Superior temporal gyrus (tissue), 1 donor: ENCODE measurements around the gene IKZF2.
"Not testable (repeated sequence)": the region's sequence is repeated elsewhere in the genome, so short reads cannot be mapped to it uniquely, and the experiment has no call there.

Experiments
- DNase-seq: peaks from one replicate; pipeline ENCODE4 v3.0.0-alpha.2; 2016; ENCODE audit errors: extremely low spot score

IKZF2 gene

DNA sequence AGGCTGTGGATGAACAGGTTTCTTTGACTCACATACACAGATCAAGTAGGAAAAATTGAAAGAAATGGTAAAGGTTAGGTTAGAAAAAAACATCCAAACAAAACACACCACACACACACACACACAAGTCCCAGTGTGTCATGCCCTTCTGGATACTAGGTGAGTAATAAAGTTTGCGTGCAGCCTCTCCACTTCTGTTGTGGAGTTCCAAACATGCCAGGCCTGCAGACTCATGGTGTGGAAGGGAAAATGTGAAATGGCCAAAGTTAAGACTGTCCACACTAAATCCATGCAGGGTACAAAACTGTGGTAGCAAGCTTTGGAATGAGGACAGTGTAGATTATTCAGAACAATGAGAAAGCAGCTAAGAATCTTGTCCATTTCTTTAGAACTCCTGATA, 114.6 kb downstream of the IKZF2 start:
- DNase-seq = no peak

DNA sequence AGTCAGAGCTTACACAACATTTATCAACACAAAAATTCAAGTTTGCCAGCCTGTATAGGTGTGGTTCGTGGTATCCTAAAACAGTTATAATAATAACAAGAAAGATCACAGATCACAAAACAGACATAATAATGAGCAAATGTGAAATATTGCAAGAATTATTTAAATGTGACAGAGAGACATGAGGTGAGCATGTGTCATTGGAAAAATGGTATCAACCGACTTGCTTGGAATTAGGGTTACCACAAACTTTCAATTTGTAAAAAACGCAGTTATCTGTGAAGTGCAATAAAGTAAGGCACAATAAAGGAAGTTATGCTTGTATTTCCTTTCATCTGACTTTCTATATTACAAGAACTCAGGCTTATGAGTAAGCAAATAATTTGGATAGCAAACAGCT, 116.8 kb downstream of the IKZF2 start:
- no peak for DNase-seq

DNA sequence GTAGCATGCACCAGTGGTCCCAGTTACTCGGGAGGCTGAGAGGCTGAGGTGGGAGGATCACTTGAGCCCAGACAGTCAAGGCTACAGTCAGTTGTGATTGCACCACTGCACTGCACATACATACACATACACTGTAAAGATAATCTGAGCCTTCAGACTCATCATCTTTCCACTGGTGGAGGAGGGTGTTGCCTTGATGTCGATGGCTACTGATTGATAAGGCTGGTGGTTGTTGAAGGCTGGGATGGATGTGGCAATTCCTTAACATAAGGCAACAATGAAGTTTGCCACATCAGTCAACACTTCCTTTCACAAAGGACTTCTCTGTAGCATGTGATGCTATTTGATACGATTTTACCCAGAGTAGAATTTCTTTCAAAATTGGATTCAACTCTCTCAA, 118.8 kb downstream of the IKZF2 start:
- DNase-seq = no peak

DNA sequence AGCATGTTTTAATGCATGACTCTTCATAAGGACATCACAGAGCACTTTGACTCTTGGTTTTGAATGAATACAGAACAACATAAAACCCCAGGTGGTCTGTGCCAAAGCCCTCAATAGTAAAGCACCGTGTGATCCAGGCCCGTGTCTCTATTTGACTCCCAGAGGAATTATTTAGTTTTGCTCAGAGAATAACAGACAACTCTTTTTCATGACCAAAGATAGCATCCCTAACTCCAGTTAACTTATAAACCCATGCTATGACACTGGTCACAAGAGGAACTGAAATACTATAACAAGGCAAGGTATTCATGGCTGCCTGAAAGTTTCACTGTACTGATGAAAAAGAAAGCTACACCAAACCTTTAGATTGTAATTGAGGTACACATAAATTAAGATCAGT, 128.4 kb downstream of the IKZF2 start:
- DNase-seq = no peak

DNA sequence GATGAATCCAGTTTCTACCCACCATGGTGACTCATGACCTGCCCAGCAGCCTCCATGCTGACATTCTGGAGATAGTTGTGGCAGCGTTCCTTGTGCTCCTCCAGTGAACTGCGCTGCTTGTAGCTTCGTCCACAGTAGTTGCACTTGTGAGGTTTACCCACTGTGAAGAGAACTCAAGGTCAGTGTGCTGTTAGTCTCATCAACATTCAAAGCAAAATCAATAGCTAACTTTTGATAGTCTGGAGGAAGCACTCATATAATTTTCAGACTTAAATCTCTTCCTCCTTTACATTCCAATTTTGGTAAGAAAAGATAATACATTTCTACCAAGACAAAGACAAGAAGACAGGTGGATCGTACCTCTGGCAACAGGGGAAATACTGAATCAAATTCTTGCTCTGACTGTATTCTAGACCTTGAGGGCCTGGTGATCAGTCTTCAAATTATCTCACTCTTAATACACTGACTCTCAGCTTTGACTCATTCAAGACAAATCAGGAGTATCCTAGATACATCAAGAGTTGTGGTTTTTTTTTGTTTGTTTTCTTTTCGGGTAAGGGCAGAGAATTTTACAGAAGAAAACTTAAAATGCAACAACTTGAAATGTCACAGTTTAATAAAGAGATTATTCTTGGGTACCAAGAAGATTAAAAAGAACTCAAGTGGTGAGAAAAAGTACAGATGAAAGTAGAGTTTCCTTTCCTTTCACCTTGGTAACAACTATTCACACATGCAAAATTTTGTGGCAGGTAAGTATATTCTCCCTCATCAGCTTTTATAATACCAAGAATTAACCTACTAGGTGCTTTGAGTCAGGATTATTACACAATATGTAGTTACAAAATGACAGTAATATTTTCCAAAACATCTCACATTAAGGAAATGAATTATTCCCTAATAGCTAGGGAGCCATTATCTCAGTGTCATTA, 129.2 kb downstream of the IKZF2 start:
- no peak for DNase-seq

DNA sequence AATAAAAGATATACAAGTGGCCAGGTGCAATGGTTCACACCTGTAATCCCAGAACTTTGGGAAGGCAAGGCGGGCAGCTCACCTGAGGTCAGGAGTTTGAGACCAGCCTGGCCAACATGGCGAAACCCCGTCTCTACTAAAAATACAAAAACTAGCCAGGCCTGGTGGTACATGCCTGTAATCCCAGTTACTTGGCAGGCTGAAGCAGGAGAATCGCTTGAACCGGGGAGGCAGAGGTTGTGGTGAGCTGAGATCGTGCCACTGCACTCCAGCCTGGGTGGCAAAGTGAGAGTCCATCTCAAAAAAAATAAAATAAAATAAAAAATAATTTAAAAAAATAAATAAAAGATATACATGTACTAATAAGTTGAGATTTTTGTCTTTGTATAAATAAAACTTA, 130.5 kb downstream of the IKZF2 start:
- not testable (repeated sequence) for DNase-seq

DNA sequence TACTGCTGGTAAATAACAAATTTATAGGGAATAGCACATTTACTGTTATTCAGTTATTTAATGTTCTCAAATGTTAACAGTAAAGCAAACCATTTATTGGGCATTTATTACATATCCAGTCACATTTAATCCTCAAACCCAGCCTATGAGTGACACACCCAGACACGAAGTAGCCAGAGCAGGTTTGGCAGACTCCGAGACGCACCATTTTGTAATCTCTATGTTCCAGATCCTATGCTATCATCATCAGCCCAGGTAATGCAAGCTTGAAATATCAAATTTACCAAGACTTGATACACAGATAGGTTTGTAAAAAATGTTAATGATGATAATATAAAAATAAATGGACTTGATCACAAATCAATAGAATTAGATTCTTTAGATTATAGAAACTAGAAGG, 131.1 kb downstream of the IKZF2 start:
- no peak for DNase-seq

DNA sequence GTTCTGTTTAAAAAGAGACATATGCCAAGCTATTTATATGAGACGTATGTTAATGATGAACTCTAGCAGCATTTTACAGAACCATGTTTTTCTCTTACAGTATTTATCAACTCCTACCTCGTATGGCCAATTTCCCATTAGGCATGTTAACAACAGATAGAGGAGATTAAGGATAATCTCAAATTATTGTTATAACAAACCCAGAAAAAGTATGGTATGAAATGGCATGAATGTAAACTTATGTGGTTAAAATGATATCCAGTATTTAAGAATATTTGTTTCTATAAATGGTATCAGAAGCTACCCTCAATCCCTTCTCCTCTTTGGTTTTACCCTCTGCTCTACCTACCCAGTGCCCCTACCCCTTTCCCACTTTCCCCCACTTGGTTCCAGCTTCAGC, 132.0 kb downstream of the IKZF2 start:
- no peak for DNase-seq

DNA sequence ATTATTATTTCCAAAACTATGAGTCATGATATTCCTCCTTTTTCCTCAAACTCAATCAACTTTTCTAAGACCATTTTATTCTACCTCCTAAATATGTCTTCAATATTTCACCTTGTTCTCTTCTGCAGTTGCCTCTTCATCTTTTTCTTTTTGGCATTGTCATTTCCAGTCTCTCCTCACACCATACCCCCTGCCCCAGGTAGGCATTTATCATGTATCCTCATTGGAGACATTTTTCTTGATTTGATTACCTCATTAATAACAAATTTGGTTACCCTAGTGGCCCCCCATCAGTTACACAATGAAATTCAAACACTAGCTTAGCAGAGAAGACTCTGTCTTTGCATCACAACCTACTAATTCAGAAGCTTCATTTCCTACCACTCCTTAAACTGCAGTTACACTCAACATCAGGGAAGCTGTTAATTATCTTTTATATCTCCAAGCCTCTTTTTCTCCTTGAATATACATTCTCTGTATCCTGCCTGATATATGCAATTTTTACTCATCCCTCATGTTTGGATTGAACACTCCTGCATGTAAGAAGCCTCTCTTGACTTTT, 133.0 kb downstream of the IKZF2 start:
- no peak for DNase-seq

DNA sequence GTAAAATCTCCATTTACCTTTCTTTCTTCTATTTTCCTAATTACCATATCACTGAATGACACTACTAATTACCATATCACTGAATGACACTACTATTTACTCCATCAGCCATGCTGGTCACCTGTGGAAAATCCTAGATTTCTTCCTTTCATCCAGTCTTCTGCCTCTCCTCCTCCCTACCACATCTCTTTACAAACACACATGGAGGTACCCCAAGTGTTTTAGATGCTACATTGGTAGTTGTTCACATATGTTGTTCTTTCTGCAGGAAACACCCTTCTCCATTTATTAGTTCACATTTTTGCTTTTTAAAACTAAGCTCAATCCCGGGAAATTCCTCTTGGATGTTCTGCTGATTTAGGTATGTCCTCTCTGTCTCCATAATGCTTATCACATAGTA, 134.0 kb downstream of the IKZF2 start:
- no peak for DNase-seq

DNA sequence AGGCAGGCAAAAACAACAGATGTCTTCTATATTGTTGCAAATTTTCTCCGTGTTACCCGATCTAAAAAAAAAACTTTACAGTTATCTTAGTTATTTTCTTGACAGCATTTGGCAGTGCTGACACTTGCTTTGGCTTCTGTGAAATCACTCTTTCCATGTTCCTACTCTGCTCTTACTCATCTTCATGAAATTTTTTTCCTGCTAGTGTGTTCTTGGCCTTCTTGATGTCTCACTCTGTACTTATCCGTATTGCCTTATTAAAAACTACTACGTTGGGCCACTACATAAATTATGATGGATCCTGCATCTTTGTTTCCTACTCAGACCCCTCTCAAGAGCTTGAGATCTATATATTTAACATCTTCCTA, 134.4 kb downstream of the IKZF2 start:
- no peak for DNase-seq

DNA sequence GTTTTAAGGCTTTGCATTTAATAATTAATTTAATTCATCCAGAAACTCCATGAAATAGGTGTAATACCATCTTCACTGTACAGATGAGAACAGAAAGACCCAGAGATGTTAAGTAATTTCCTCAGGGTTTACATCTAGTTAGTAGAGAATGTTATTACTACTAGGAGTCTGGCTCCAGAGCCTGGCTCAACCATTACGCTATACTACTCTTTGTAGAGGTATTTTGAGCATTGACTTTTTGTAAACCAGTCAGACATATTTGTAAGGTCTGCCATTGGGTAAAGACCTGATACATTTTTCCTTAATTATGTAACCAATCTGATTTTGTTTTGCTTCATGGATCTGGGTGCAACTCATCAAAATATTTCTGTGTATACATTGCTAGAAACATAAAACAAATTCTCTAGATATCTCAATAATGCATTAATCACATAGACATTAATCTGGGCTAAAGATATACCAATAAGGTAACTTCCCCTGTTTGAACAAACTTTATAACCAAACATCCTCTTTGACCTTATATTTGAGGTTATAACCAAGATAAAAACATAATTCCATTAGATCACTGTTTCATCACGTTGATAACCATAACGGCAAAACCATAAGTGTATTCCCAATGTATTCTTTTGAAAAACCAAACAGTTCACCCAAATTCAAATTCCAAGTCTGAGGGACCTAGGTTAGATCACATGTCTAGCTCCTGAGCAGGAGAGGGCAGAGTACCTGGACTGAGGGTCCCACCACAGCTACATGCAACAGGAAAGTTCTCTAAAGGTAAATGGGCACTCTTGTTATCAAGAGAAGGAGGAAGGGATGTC, 135.0 kb downstream of the IKZF2 start:
- no peak for DNase-seq

DNA sequence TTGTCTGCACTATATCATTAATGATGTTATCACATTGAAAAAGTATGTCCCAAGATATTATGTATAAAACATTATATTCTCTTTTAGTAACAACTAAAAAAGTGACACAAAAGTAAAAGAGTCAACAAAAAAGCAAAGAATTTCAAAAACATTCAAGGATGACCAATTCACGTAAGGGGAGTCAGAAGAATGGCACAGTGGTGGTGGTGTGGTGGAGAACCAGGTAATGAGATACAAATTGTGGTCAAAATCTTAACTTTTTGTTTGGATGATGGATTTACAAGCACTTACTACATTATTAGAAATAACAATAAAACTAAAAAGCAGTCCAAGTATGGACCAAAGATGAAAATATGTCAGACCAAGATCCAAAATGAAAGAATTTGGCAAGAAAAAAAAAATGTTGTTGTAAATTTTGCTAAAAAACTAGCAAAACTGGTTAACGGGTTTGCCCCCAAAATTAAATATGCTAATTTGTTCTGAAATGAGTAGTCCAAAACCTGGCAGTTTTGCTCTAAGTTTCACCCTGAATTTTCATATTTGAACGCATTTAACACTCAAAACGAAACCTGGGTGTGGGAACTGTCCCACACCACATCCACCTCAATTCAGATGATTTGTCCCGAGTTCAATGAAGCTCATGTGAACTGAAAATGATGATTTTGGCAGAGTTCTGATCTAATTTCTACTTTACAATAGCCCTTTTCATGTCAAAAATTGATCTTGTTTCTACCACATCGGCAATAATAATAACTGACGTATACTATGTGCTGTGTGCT, 135.8 kb downstream of the IKZF2 start:
- DNase-seq = no peak

DNA sequence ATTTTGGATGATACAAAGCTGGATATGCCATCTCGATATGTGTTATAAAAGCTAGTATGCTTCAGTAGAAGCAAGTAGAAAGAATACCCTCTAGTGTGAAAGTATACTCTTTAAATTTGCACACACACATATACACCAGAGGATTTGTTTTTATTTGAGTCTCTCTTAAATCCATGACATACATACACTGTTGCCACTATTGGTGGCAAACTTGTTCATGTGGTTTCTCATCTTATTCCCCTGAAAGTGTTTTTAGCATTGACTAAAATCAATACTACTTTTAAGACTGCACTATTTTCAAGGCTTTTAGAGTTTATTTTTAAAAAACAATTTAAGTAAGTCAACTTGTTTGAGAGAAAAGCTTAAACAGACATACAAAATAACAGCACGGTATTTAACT, 137.4 kb downstream of the IKZF2 start:
- no peak for DNase-seq

DNA sequence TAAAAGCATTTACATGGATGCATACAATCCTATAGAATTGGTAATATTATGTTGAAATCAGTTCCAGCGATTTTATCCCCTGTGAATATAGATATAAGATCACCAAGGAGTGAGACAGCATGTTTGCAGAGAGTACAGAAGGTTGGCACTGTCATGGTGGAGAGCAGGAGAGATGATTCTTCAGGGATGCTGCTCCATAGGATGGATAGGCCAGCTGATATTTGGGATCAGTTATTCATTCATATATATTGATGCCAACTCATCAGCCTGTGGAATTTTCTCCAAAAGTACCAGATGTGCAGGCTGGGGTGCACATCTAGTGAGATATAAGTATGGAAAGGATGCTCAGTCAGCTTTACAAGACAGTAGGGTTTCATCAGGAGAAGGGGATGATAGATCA, 139.9 kb downstream of the IKZF2 start:
- no peak for DNase-seq

DNA sequence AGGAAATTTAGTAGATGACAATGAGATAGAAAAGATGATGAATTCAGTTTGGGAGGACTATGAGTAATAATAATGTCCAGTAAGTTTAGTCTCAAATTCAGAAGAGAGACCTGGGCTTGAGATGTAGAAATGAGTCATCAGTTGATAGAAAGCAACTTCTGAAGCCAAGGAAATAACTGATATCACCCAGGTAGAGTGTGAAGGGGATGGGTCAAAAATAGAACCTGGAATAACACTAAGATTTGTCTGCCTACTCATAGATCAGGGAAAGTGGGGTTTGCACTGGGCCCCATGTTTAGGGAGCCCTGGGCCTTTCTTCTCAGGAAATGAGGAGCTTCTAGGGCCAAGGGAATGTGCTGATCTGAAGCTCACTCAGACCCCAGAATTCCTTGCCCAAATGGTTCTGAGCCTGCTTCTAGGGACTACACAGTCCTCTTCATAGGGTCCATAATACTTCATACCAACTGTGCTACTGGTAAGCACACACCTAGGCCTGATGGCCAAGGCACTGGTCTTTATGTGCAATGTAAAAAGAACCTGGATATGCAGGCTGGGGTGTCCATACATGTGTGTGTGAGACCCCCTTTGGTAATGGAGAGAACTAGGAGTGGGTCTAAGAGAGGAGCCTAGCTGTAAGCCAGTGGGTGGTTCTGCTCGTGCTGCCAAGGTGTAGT, 141.2 kb downstream of the IKZF2 start:
- no peak for DNase-seq

DNA sequence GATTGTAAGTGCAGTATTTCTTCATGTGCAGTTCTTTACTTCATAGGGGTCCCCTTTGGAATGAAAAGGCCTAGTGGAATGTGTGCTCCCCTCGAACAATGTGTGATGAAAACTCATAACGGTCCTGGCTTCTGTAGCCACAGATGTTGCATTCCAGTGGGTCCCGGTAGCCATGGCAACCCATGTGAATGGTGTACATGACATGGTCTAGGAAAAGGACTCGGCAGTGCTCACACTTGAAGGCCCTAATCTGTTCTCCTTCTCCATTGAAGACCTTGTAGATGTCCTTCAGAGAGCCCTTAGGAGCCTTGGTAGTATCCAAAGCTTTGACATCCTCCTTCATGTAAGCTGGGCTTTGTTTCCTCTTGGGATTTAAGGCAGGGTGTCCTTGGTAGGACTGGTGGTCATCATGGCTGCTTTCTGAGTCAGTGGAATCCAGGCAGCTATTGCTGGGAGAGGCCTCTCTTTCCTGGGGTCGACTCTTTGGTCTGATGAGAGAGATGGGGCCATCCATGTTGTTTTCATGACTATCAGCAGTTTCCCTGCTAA, 144.0 kb downstream of the IKZF2 start:
- DNase-seq = no peak

DNA sequence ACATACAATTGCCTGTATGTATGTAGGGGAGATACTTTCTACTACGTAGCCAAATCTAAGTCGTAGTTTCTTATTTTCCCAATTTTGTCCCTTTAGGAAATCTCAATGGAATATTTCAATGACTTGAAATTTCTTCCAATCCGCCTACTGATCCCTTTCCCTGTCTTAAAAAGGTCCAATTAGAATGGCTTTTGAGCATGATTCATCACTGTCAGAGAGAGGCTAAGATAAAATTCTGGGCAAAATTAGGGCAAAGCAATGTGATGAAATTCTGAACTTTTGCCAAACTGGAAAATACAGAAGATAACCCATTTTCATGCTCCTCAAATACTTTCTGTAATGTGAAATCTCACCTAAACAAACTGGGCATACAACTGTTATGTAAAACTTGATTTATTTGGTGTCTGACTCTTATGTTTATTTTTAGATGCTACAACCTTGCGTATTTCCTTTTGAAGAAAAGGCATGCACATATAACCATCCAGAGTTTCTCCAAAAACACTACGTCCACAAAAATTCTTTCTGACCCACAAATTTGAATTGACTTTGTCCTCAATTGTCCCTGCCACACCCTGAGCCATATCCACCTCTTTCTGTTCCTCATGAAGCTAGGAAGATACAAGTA, 147.1 kb downstream of the IKZF2 start:
- no peak for DNase-seq

DNA sequence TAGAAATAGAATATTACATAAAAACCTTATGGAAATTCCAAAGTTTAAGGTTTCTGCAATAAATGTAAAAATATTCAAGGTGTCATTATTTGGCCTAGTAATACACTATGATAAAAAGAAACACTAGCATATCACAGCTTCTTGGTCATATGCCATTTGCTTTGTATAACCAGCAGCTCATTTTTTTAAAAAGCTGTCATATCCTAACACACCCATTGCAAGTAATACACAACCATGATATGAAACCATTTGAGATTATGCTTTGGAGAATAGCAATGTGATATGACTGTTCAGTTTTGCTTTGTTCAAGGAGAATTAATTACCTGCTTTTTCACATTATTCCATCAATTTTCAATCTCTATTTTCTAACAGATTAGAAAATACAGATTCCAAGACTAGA, 149.0 kb downstream of the IKZF2 start:
- no peak for DNase-seq

DNA sequence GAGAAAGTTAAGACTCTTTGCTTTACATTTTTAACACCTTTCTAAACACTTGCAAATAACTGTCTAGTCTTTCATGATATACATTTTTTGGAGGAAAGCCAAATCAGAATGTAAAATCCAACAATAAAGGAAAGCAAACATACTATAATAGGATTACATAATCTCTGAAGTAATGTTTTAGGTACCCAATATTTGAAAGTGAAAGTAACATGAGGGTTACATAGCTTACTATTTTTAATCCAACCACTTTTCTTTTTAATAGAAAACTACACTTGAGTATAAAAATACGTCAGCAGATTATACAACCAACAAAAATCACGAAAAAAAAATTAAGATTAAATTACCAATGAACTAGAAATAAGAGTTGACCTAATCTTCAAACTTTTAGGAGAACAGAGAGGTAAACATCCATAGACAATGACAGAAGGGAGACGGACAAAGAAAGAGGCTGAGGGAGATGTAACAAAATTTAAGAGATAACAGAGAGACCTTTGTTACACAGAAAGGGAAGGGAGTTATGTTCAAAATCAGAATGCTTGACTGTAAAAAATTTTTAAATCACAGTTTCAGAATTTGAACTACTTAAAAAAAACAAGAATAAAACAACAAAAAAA, 150.0 kb downstream of the IKZF2 start:
- no peak for DNase-seq
